Lung (tissue), 12 donors: ENCODE data around the gene MNX1. TPM values are rescaled to one million over a fixed set of nuclear protein-coding genes. Genes with fewer than 3 reads are reported as not detected.
A peak's percentile ranks its signal among the peaks of the same experiment; 100 is the strongest.

Experiments
- ATAC-seq: fragments of 200-7000 bp; cut with Tn5 transposase; one replicate; pipeline ENCODE4 v1.9.1; 2020; ENCODE audit warnings: moderate number of reproducible peaks; ENCODE audit not compliant: insufficient read depth, low FRiP score
- DNase-seq, 3 donors: peaks; one replicate each; pipeline ENCODE4 v3.0.0-alpha.2; 2013 to 2017
- H3K27ac ChIP-seq, 2 donors: one replicate each; pipeline ENCODE4 v1.5.1; 2013; ENCODE audit warnings: mild to moderate bottlenecking in 2 of 2, moderate library complexity in 2 of 2, control low read depth in 1 of 2, inconsistent platforms in 1 of 2, low read depth in 1 of 2, low read length in 1 of 2
- H3K27me3 ChIP-seq, 3 donors: one replicate each; pipeline ENCODE4 v1.5.1; 2013; ENCODE audit warnings: low read length in 2 of 3; ENCODE audit not compliant: control insufficient read depth in 3 of 3, insufficient read depth in 3 of 3
- H3K36me3 ChIP-seq, 4 donors: one replicate each; pipeline ENCODE4 v1.5.1; 2013; ENCODE audit warnings: low read length in 4 of 4, mild to moderate bottlenecking in 1 of 4, moderate library complexity in 1 of 4; ENCODE audit not compliant: control insufficient read depth in 4 of 4, insufficient read depth in 4 of 4
- H3K4me1 ChIP-seq, 5 donors: one replicate each; pipeline ENCODE4 v1.5.1; 2013; ENCODE audit warnings: low read length in 5 of 5, mild to moderate bottlenecking in 2 of 5, moderate library complexity in 1 of 5; ENCODE audit not compliant: control insufficient read depth in 5 of 5, insufficient read depth in 5 of 5
- H3K4me3 ChIP-seq: one replicate; pipeline ENCODE4 v1.5.1; 2013; ENCODE audit warnings: mild to moderate bottlenecking, control low read depth, moderate library complexity
- H3K9ac ChIP-seq, 2 donors: one replicate each; pipeline ENCODE4 v1.5.1; 2013; ENCODE audit warnings: low read length in 2 of 2, control low read depth in 1 of 2; ENCODE audit not compliant: insufficient read depth in 1 of 2
- H3K9me3 ChIP-seq, 4 donors: one replicate each; pipeline ENCODE4 v1.5.1; 2013; ENCODE audit warnings: low read length in 3 of 4, mild to moderate bottlenecking in 1 of 4, moderate library complexity in 1 of 4; ENCODE audit not compliant: control insufficient read depth in 4 of 4, insufficient read depth in 3 of 4
- CTCF ChIP-seq: IDR thresholded peaks from 2 replicates; pipeline ENCODE4 v1.5.1; 2012; ENCODE audit warnings: mild to moderate bottlenecking; ENCODE audit errors: control extremely low read depth, extremely low read depth
- WGBS, 2 donors: extraction: QIAGEN DNeasy Blood & Tissue Kit; methylation state at CpG; one replicate each; pipeline ENCODE4 v1.1.7; 2013; 5-methylcytosine and 5-hydroxymethylcytosine counted together
- polyA plus RNA-seq, 2 donors: library from polyadenylated mRNA; stranded (reverse); fragments of 200-250 nt; gene quantifications; one replicate each; pipeline ENCODE4 v1.2.1, GENCODE V29; 2013
- total RNA-seq, 2 donors: library from RNA; depleted of rRNA in 1 of 2; stranded (reverse); fragments of >200 nt in 1 of 2; gene quantifications; one replicate each; pipeline ENCODE4 v1.2.1, GENCODE V29; 2014 to 2021
- donor health status: control.
- donor health status: control.
- donor health status: Bipolar disorder and iron deficiency.
- donor health status: healthy.
- donor health status: DM: yes; HTN: yes; CAD: no.

Gene MNX1
- total and polyA plus RNA-seq, 4 donors = 0.10 to 1.4 TPM; not detected in 2

- WGBS, 2 donors = 76 to 81% methylated on average over 14 of the region's 14 CpGs
- Histone ChIP-seq H3K9ac (peak overlapping the region in 1 of 2 donors; percentile 34), H3K27me3 (no peaks in the 10 kb centered on the region), H3K4me3 (no peak overlapping the region), H3K36me3 (no peaks in the 10 kb centered on the region), H3K4me1 (peaks cover 0 to 1% (median 0%) of the 10 kb centered on the region in 5 donors), H3K27ac (no peak overlapping the region), H3K9me3 (peaks cover 0 to 2% (median 1%) of the 10 kb centered on the region in 4 donors)
- peak in 1 of 3 donors; percentile 50 for DNase-seq
- TF ChIP-seq CTCF = no peak
- no peak for ATAC-seq
These were observed 26.1 kb downstream of the MNX1 start for GRCh38 chr7:156984174-156984891.

GRCh38 chr7:156979711-156980110 is 30.8 kb downstream of the MNX1 start:
- Histone ChIP-seq H3K9me3 (peaks cover 0 to 5% (median 3%) of the 10 kb centered on the region in 4 donors), H3K36me3 (no peaks in the 10 kb centered on the region), H3K4me1 (peaks cover 0 to 1% (median 0%) of the 10 kb centered on the region in 5 donors), H3K4me3 (no peak overlapping the region), H3K27ac (no peak overlapping the region), H3K27me3 (no peaks in the 10 kb centered on the region), H3K9ac (no peak overlapping the region)
- TF ChIP-seq CTCF = no peak
- DNase-seq (no peak), ATAC-seq (no peak)
- 93 to 98% methylated on average over 4 of the region's 4 CpGs for whole genome bisulfite sequencing, 2 donors

- WGBS, 2 donors = 92 to 97% methylated on average over 1 of the region's 1 CpG
- no peak for ATAC-seq
These were observed 31.4 kb downstream of the MNX1 start for GRCh38 chr7:156979007-156979606.

More at GRCh38 chr7:156979007-156979606, 31.4 kb downstream of the MNX1 start:
- Histone ChIP-seq H3K27ac (no peak overlapping the region), H3K4me1 (no peaks in the 10 kb centered on the region), H3K27me3 (no peaks in the 10 kb centered on the region), H3K4me3 (no peak overlapping the region), H3K9me3 (peaks cover 0 to 5% (median 3%) of the 10 kb centered on the region in 4 donors), H3K9ac (no peak overlapping the region), H3K36me3 (no peaks in the 10 kb centered on the region)
- TF ChIP-seq CTCF = no peak
- no peak for DNase-seq
